ENCODE results near the gene HYAL2.

The HYAL2 gene

GRCh38 chr3:50303013-50303815 lies 19.3 kb downstream of the HYAL2 start, which contains the start of gene HYAL1:
TSS of gene HYAL1 (minus strand) at chr3:50303574. CDS start at chr3:50302956, 618 bp downstream.
- DNase-seq (ENCODE audit: low read depth): no peak

- DNase-seq (ENCODE audit: low read depth): no peak
Measured at GRCh38 chr3:50302095-50303012, 20.2 kb downstream of the HYAL2 start.

- no peak for DNase-seq (ENCODE audit: low read depth)
Measured at GRCh38 chr3:50300681-50301254, 21.8 kb downstream of the HYAL2 start.

GRCh38 chr3:50299929-50300680 lies 22.4 kb downstream of the HYAL2 start:
- DNase-seq (ENCODE audit: low read depth): no peak

- no peak for DNase-seq (ENCODE audit: low read depth)
Measured at GRCh38 chr3:50299638-50299928, 23.0 kb downstream of the HYAL2 start.

GRCh38 chr3:50298836-50299637 lies 23.5 kb downstream of the HYAL2 start, which contains the start of the genes HYAL3 and NAA80:
TSS of gene HYAL3 (minus strand) at chr3:50299405. CDS start at chr3:50295602, 3,803 bp downstream.
TSS of gene NAA80 (minus strand) at chr3:50299405. CDS start at chr3:50297463, 1,942 bp downstream.
- peak; percentile 99 for DNase-seq (ENCODE audit: low read depth)

GRCh38 chr3:50297896-50298725 lies 24.4 kb downstream of the HYAL2 start:
- no peak for DNase-seq (ENCODE audit: low read depth)

GRCh38 chr3:50297384-50297775 lies 25.2 kb downstream of the HYAL2 start:
- DNase-seq (ENCODE audit: low read depth): no peak

GRCh38 chr3:50296721-50297383 lies 25.7 kb downstream of the HYAL2 start:
- no peak for DNase-seq (ENCODE audit: low read depth)

GRCh38 chr3:50295553-50296431 lies 26.8 kb downstream of the HYAL2 start:
- DNase-seq (ENCODE audit: low read depth): no peak

GRCh38 chr3:50294492-50295403 lies 27.8 kb downstream of the HYAL2 start:
- no peak for DNase-seq (ENCODE audit: low read depth)

GRCh38 chr3:50294089-50294488 lies 28.5 kb downstream of the HYAL2 start:
- no peak for DNase-seq (ENCODE audit: low read depth)

- no peak for DNase-seq (ENCODE audit: low read depth)
Measured at GRCh38 chr3:50293079-50293801, 29.3 kb downstream of the HYAL2 start.

GRCh38 chr3:50292159-50293078 lies 30.1 kb downstream of the HYAL2 start, which contains the start of gene IFRD2:
TSS of gene IFRD2 (minus strand) at chr3:50292429. CDS start at chr3:50292274, 155 bp downstream.
- DNase-seq (ENCODE audit: low read depth): peak; percentile 95

GRCh38 chr3:50290161-50290641 lies 32.3 kb downstream of the HYAL2 start:
- DNase-seq (ENCODE audit: low read depth): no peak
